ENCODE data around the gene SOCS7.

DNA sequence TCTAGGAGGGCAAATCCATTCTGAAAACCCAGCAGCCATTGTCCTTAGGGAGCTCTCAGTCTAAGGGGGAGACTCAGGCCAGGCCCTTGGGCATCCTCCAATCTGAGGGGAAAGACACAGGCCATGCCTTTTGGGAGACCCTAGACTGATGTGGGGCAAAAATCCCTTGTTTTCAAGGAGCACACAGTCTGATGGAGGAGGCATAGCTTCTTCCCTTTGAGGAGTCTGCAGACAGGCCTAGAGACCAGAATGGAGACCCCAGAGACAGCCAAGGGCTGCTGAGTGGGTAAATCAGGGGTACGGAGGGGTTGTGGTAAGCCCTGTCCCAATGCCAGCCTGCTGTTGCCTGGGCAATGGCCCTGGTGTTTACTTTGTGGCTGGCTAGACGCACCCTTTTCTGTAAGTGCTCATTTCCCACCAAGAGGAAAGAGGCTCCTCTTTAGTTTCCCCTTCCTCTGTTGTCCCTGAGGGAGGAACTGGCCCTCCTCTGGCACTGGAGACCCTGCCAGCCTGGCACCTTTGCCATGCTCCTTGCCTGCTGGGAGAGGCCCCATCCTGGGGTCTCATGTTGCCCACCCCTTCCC lies 96.0 kb downstream of the SOCS7 start:
- no peak for TF ChIP-seq EP300 (IDR thresholded peaks at IDR 0.05; ENCODE audit: borderline replicate concordance)
- TF ChIP-seq ZBTB7A (IDR thresholded peaks at IDR 0.05; ENCODE audit: low read depth): no peak
- TF ChIP-seq EGR1 (IDR thresholded peaks at IDR 0.05): no peak
- TF ChIP-seq FOXM1 (IDR thresholded peaks at IDR 0.05; ENCODE audit: borderline replicate concordance, low read depth): no peak
- no peak for TF ChIP-seq CEBPB (IDR thresholded peaks at IDR 0.05)
- TF ChIP-seq, protein P1, sequence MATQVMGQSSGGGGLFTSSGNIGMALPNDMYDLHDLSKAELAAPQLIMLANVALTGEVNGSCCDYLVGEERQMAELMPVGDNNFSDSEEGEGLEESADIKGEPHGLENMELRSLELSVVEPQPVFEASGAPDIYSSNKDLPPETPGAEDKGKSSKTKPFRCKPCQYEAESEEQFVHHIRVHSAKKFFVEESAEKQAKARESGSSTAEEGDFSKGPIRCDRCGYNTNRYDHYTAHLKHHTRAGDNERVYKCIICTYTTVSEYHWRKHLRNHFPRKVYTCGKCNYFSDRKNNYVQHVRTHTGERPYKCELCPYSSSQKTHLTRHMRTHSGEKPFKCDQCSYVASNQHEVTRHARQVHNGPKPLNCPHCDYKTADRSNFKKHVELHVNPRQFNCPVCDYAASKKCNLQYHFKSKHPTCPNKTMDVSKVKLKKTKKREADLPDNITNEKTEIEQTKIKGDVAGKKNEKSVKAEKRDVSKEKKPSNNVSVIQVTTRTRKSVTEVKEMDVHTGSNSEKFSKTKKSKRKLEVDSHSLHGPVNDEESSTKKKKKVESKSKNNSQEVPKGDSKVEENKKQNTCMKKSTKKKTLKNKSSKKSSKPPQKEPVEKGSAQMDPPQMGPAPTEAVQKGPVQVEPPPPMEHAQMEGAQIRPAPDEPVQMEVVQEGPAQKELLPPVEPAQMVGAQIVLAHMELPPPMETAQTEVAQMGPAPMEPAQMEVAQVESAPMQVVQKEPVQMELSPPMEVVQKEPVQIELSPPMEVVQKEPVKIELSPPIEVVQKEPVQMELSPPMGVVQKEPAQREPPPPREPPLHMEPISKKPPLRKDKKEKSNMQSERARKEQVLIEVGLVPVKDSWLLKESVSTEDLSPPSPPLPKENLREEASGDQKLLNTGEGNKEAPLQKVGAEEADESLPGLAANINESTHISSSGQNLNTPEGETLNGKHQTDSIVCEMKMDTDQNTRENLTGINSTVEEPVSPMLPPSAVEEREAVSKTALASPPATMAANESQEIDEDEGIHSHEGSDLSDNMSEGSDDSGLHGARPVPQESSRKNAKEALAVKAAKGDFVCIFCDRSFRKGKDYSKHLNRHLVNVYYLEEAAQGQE (IDR thresholded peaks at IDR 0.05; ENCODE audit: low read depth): no peak
- TF ChIP-seq CREB1 (IDR thresholded peaks at IDR 0.05; ENCODE audit: low read depth): no peak
- TF ChIP-seq, protein P2, sequence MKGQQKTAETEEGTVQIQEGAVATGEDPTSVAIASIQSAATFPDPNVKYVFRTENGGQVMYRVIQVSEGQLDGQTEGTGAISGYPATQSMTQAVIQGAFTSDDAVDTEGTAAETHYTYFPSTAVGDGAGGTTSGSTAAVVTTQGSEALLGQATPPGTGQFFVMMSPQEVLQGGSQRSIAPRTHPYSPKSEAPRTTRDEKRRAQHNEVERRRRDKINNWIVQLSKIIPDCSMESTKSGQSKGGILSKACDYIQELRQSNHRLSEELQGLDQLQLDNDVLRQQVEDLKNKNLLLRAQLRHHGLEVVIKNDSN (IDR thresholded peaks at IDR 0.05): no peak
- TF ChIP-seq NFIC (IDR thresholded peaks at IDR 0.05): no peak
- TF ChIP-seq, protein P3, sequence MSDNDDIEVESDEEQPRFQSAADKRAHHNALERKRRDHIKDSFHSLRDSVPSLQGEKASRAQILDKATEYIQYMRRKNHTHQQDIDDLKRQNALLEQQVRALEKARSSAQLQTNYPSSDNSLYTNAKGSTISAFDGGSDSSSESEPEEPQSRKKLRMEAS (IDR thresholded peaks at IDR 0.05): no peak
- TF ChIP-seq TAF1 (IDR thresholded peaks at IDR 0.05; ENCODE audit: low read depth): no peak
- TF ChIP-seq YY1 (IDR thresholded peaks at IDR 0.05; ENCODE audit: low read depth): no peak
- TF ChIP-seq TCF12 (IDR thresholded peaks at IDR 0.05; ENCODE audit: low read depth): no peak

All from Ishikawa (cell line).